ENCODE results near the gene MTFP1.

GRCh38 chr22:30383061-30383460 lies 42.5 kb upstream of the MTFP1 start:
- TF ChIP-seq POLR2A (IDR thresholded peaks at IDR 0.05) (no peak), CTCF (IDR thresholded peaks at IDR 0.05) (no peak)
